MM.1S (cell line): ENCODE measurements around the gene CDK5RAP2.

ENCODE experiments used
- DNase-seq: peaks from one replicate; pipeline ENCODE4 v3.0.0-alpha.2; 2015
- H2AFZ ChIP-seq: fragments of 300-600 bp; sonication (generic); 2 replicates; pipeline ENCODE4 v1.6.0; 2016; ENCODE audit warnings: antibody characterized with exemption, low read length
- H3F3A ChIP-seq: fragments of 300-600 bp; sonication (generic); 2 replicates; pipeline ENCODE4 v1.6.1; 2016; ENCODE audit warnings: mild to moderate bottlenecking, antibody characterized with exemption, low read length, moderate library complexity, mixed read lengths; ENCODE audit not compliant: insufficient read depth
- H3K27ac ChIP-seq: fragments of 300-600 bp; sonication (generic); 2 replicates; pipeline ENCODE4 v1.5.1; 2016; ENCODE audit warnings: mild to moderate bottlenecking, low read length
- H3K27me3 ChIP-seq: fragments of 300-600 bp; sonication (generic); replicated peaks from 2 replicates; pipeline ENCODE4 v1.6.0; 2016; ENCODE audit warnings: low read length; ENCODE audit not compliant: insufficient read depth
- H3K36me3 ChIP-seq: fragments of 300-600 bp; sonication (generic); replicated peaks from 2 replicates; pipeline ENCODE4 v1.6.1; 2016; ENCODE audit warnings: mild to moderate bottlenecking, low read length, mixed read lengths; ENCODE audit not compliant: insufficient read depth
- H3K4me1 ChIP-seq: fragments of 300-600 bp; sonication (generic); 2 replicates; pipeline ENCODE4 v1.6.1; 2016; ENCODE audit warnings: low read length, mixed read lengths
- H3K4me2 ChIP-seq: fragments of 300-600 bp; sonication (generic); 2 replicates; pipeline ENCODE4 v1.6.0; 2016; ENCODE audit warnings: low read depth, low read length
- H3K4me3 ChIP-seq: fragments of 300-600 bp; sonication (generic); 2 replicates; pipeline ENCODE4 v1.5.1; 2016; ENCODE audit warnings: low read length, mixed read lengths
- H3K79me2 ChIP-seq: fragments of 300-600 bp; sonication (generic); 2 replicates; pipeline ENCODE4 v1.6.1; 2016; ENCODE audit warnings: mixed run types, low read length, mixed read lengths
- H3K9ac ChIP-seq: fragments of 300-600 bp; sonication (generic); 2 replicates; pipeline ENCODE4 v1.6.1; 2016; ENCODE audit warnings: low read length, mixed read lengths
- H3K9me2 ChIP-seq: fragments of 300-600 bp; sonication (generic); replicated peaks from 2 replicates; pipeline ENCODE4 v1.6.1; 2016; ENCODE audit warnings: mild to moderate bottlenecking, low read length, mixed read lengths; ENCODE audit not compliant: insufficient read depth
- H3K9me3 ChIP-seq: fragments of 300-600 bp; sonication (generic); replicated peaks from 2 replicates; pipeline ENCODE4 v1.6.1; 2016; ENCODE audit warnings: mild to moderate bottlenecking, low read length, mixed read lengths; ENCODE audit not compliant: insufficient read depth
- H4K20me1 ChIP-seq: fragments of 300-600 bp; sonication (generic); 2 replicates; pipeline ENCODE4 v1.6.1; 2016; ENCODE audit warnings: mild to moderate bottlenecking, low read length, moderate library complexity, mixed read lengths; ENCODE audit not compliant: insufficient read depth
- CTCF ChIP-seq: fragments of 300-600 bp; sonication (generic); IDR thresholded peaks from 2 replicates; pipeline ENCODE4 v1.5.1; 2016; ENCODE audit warnings: antibody characterized with exemption, low read length, mixed read lengths
- EZH2 ChIP-seq: fragments of 300-600 bp; sonication (generic); optimal IDR thresholded peaks from 2 replicates; pipeline ENCODE3; 2017; ENCODE audit warnings: low read depth, mild to moderate bottlenecking, antibody characterized with exemption, low read length, mixed read lengths
- EZH2phosphoT487 ChIP-seq: fragments of 300-600 bp; sonication (generic); IDR thresholded peaks from 2 replicates; pipeline ENCODE4 v1.6.1; 2018; ENCODE audit warnings: antibody characterized with exemption, low read length

The CDK5RAP2 gene

DNA sequence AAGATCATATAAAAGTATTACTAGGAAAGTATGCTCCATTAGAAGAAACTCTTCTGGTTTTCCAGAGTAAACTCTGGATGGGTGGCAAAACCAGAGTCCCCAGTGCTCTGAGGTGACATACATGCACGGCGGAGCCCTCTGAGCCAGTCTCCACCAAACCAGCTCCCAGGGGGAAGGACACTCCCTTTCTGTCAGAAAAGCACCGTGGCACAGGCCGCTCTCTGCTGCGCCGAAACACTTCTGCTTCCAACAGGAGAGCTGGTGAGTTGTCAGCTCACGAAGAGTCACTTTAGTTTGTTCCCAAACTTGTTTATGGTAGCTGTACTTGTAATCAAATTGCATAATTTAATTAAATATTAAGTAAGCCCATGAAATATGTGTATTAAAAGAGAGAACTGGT is 184.6 kb downstream of the CDK5RAP2 start:
- peaks cover 18% of the 10 kb centered on the region for H3K36me3 ChIP-seq
- H3K4me2 ChIP-seq, result no peak overlapping the region
- H3K9ac ChIP-seq, result no peak overlapping the region
- no peak for TF ChIP-seq EZH2
- no peak for TF ChIP-seq EZH2phosphoT487
- TF ChIP-seq CTCF, result no peak
- H4K20me1 ChIP-seq, result no peaks in the 10 kb centered on the region
- no peaks in the 10 kb centered on the region for H3K79me2 ChIP-seq
- H3K27ac ChIP-seq, result no peak overlapping the region
- no peak overlapping the region for H2AFZ ChIP-seq
- H3K4me1 ChIP-seq, result no peaks in the 10 kb centered on the region
- no peaks in the 10 kb centered on the region for H3K9me2 ChIP-seq
- no peaks in the 10 kb centered on the region for H3K9me3 ChIP-seq
- H3K27me3 ChIP-seq, result no peaks in the 10 kb centered on the region
- H3K4me3 ChIP-seq, result no peak overlapping the region
- no peak for DNase-seq
- H3F3A ChIP-seq, result no peaks in the 10 kb centered on the region

- Histone ChIP-seq H3K79me2 (no peaks in the 10 kb centered on the region), H3K4me3 (no peak overlapping the region), H4K20me1 (no peaks in the 10 kb centered on the region), H3F3A (no peaks in the 10 kb centered on the region), H3K36me3 (peaks cover 15% of the 10 kb centered on the region), H3K9me3 (no peaks in the 10 kb centered on the region), H2AFZ (no peak overlapping the region), H3K4me2 (no peak overlapping the region), H3K27ac (no peak overlapping the region), H3K4me1 (no peaks in the 10 kb centered on the region), H3K27me3 (no peaks in the 10 kb centered on the region), H3K9me2 (no peaks in the 10 kb centered on the region), H3K9ac (no peak overlapping the region)
- DNase-seq, result no peak
- TF ChIP-seq EZH2 (no peak), CTCF (no peak), EZH2phosphoT487 (no peak)
These were observed 185.8 kb downstream of the CDK5RAP2 start for GRCh38 chr9:120394058-120394669.

GRCh38 chr9:120393386-120394057 is 186.4 kb downstream of the CDK5RAP2 start:
- no peaks in the 10 kb centered on the region for H3K9me3 ChIP-seq

More at GRCh38 chr9:120393386-120394057, 186.4 kb downstream of the CDK5RAP2 start:
- no peaks in the 10 kb centered on the region for H3K79me2 ChIP-seq
- no peaks in the 10 kb centered on the region for H3K4me1 ChIP-seq
- H3K27me3 ChIP-seq, result no peaks in the 10 kb centered on the region
- no peaks in the 10 kb centered on the region for H4K20me1 ChIP-seq
- DNase-seq, result no peak
- H3K9ac ChIP-seq, result no peak overlapping the region
- H3K9me2 ChIP-seq, result no peaks in the 10 kb centered on the region
- H3K27ac ChIP-seq, result no peak overlapping the region
- H2AFZ ChIP-seq, result no peak overlapping the region
- H3K4me2 ChIP-seq, result no peak overlapping the region
- TF ChIP-seq EZH2phosphoT487 (no peak), CTCF (no peak), EZH2 (no peak)
- no peak overlapping the region for H3K4me3 ChIP-seq
- H3K36me3 ChIP-seq, result peaks cover 10% of the 10 kb centered on the region
- H3F3A ChIP-seq, result no peaks in the 10 kb centered on the region
